Activated B cell treated with CpG ODN at 0.5 μM for 24 hours (primary cell): ENCODE measurements around the gene MSI1. TPM values are rescaled to one million over a fixed set of nuclear protein-coding genes. Genes with fewer than 3 reads are reported as not detected.
A peak's percentile ranks its signal among the peaks of the same experiment; 100 is the strongest.

Experiments
- ATAC-seq: fragments of 200-7000 bp; cut with Tn5 transposase; one replicate; pipeline ENCODE4 v1.10.0; 2021; ENCODE audit warnings: low read depth, mild to moderate bottlenecking, moderate library complexity
- CTCF ChIA-PET: fragments of 350-600 bp; sonication (Branson Sonifier 250); formaldehyde crosslinking; loops from one replicate; lab custom pipeline; 2021; ENCODE audit warnings: antibody characterized with exemption; lab: Charles Lee
- POLR2A ChIA-PET: fragments of 350-600 bp; sonication (Branson Sonifier 250); formaldehyde crosslinking; loops from one replicate; lab custom pipeline; 2021; ENCODE audit warnings: antibody characterized with exemption; lab: Charles Lee
- DNase-seq: peaks from one replicate; pipeline ENCODE4 v3.0.0; 2022
- H3K27ac Mint-ChIP-seq: one replicate; pipeline ENCODE4 v1.8.0; 2020; ENCODE audit warnings: mixed read lengths
- H3K27me3 Mint-ChIP-seq: one replicate; pipeline ENCODE4 v1.8.0; 2021; ENCODE audit warnings: mixed read lengths
- H3K36me3 Mint-ChIP-seq: one replicate; pipeline ENCODE4 v1.8.0; 2021; ENCODE audit warnings: low read depth, mixed read lengths
- H3K4me1 Mint-ChIP-seq: one replicate; pipeline ENCODE4 v1.8.0; 2021; ENCODE audit warnings: mixed read lengths
- H3K4me3 Mint-ChIP-seq: one replicate; pipeline ENCODE4 v1.8.0; 2020; ENCODE audit warnings: mild to moderate bottlenecking, mixed read lengths
- H3K9me3 Mint-ChIP-seq: one replicate; pipeline ENCODE4 v1.8.0; 2020; ENCODE audit warnings: mixed read lengths
- intact Hi-C: fragments of 100-400 bp; cut with micrococcal nuclease; formaldehyde crosslinking; loops from one replicate; pipeline ENCODE4 v1.15.1; 2024
- total RNA-seq: library from RNA; stranded (reverse); gene quantifications from 2 replicates; pipeline ENCODE4 v1.2.3, GENCODE V29; 2022
- TF ChIP-seq, protein P1 (sequence below): fragments of 200-600 bp; IDR thresholded peaks from one replicate; pipeline ENCODE4 v1.8.0; 2022; ENCODE audit warnings: antibody characterized with exemption, mild to moderate bottlenecking

Gene MSI1
- total RNA-seq, 1 donor from 2014 or later, result not detected

DNA sequence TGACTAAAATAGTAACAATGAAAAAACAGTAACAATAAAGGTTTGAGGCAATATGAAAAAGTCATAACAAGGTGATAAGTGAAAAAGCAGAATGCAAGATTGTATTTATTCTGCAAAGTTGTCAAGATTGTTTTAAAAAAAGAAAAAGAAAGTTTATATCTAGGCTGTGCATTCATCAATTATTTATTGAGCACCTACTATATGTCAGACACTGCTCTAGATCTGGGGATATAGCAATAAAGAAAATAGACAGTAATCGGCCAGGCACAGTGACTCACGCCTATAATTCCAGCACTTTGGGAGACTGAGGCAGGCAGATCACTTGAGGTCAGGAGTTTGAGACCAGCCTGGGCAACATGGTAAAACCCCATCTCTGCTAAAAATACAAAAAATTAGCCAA, 45.2 kb downstream of the MSI1 start:
- Mint-ChIP-seq H3K27ac (no peak overlapping the region), H3K4me3 (no peak overlapping the region), H3K4me1 (peaks cover 7% of the 10 kb centered on the region), H3K36me3 (no peaks in the 10 kb centered on the region), H3K9me3 (no peaks in the 10 kb centered on the region), H3K27me3 (peaks cover 9% of the 10 kb centered on the region)
- ChIA-PET CTCF (interaction anchor here (0.6 kb wide), 1 partner anchor 97 kb away, joined by 3 read pairs; no protein-coding TSS in a partner anchor), POLR2A (no interaction called here)
- DNase-seq (no peak), ATAC-seq (no peak)
- intact Hi-C loops, result loop anchor here (2.0 kb wide), 1 partner anchor 107 kb away; no protein-coding TSS in a partner anchor
- TF ChIP-seq, protein P1, sequence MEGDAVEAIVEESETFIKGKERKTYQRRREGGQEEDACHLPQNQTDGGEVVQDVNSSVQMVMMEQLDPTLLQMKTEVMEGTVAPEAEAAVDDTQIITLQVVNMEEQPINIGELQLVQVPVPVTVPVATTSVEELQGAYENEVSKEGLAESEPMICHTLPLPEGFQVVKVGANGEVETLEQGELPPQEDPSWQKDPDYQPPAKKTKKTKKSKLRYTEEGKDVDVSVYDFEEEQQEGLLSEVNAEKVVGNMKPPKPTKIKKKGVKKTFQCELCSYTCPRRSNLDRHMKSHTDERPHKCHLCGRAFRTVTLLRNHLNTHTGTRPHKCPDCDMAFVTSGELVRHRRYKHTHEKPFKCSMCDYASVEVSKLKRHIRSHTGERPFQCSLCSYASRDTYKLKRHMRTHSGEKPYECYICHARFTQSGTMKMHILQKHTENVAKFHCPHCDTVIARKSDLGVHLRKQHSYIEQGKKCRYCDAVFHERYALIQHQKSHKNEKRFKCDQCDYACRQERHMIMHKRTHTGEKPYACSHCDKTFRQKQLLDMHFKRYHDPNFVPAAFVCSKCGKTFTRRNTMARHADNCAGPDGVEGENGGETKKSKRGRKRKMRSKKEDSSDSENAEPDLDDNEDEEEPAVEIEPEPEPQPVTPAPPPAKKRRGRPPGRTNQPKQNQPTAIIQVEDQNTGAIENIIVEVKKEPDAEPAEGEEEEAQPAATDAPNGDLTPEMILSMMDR, result no peak

DNA sequence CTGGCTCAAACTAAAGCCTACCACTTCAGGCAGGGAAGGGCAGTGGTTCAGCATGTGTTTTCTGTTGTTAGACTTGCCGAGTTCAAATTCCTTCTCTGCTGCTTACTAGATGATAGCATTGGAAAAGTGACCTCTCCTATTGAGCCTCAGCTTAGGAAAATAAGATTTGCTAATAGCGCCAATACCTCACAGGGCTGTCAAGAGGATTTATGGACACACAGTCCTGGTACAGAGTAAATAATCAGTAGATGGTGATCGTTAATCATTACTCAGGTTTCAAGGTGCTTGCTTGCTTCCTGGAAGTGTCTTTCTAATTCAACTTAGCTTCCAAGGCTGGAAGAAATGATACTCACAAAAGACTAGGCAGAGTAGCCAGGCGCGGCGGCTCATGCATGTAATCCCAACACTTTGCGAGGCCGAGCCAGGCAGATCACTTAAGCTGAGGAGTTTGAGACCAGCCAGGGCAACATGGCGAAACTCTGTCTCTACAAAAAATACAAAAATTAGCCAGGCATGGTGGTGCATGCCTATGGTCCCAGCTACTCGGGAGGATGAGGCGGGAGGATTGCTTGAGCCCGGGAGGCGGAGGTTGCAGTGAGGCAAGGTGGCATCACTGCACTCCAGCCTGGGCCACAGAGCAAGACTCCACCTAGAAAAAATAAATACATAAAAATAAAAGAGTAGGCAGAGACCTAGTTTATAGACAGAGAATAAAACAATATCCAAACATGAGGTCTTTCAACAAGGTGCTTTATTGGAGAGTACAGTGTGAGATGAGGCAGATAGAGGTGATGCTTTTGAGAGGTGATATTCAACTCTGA, 47.4 kb downstream of the MSI1 start:
- no peak for DNase-seq
- no peaks in the 10 kb centered on the region for H3K36me3 Mint-ChIP-seq
- H3K4me1 Mint-ChIP-seq, result peaks cover 19% of the 10 kb centered on the region
- ChIA-PET POLR2A (interaction anchor here (0.6 to 0.8 kb wide), 2 partner anchors 30 to 33 kb away, joined by 3 to 5 read pairs; partner anchors contain the start of gene RNU4-2), CTCF (no interaction called here)
- intact Hi-C loops, result no loop called here
- H3K27me3 Mint-ChIP-seq, result peaks cover 5% of the 10 kb centered on the region
- H3K9me3 Mint-ChIP-seq, result peaks cover 3% of the 10 kb centered on the region
- H3K27ac Mint-ChIP-seq, result no peak overlapping the region
- TF ChIP-seq, protein P1, result no peak
- ATAC-seq, result no peak
- H3K4me3 Mint-ChIP-seq, result no peak overlapping the region

DNA sequence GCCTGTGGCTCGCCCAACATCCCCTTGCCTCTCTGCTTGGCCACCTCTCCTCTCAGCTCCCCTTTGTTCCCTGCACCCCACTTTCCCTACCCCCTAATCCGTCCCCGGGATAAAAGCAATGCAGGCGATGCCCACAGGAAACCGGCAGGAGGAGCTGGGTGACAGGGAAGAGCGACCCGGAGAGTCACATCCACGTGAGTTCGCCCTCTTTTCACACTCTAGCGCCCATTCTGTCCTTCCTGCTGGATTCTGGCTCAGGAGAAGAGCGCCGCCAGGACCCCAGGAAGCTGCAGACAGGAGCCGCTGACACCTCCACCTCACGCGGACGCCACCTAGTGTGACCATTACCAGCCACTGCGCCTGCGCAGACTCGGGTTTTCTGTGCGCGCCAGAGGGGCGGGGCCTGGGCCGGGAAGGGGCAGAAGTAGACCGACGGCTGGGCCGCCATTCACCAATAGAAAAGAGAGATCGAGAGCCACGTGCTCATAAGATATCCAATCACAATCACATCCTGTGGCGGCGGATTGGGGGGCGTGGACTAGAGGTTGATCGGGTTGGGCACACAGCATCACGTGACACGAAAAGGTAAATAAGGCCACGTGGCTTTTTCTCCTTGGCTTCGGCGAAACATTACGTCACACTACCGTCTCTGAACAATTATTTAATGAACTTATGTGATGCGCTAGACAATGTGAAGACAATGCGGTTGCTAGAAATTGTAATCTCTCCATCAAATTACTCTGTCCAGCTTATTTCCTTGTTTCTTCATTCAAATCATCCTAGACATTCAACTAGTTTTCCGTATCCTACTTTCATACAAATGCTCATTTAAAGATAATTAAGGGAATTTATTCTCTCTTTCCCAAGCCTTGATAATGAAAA, 51.5 kb downstream of the MSI1 start:
- peaks cover 13% of the 10 kb centered on the region for H3K4me1 Mint-ChIP-seq
- ChIA-PET POLR2A (interaction anchor here (0.6 to 5.0 kb wide), 8 partner anchors 12 to 1485 kb away, joined by 3 to 74 read pairs (median 4); partner anchors contain the start of genes RNU4-1, RNU4-2, RPLP0 and SIRT4), CTCF (interaction anchor here (1.1 to 1.5 kb wide), 4 partner anchors 9 to 25 kb away, joined by 3 to 12 read pairs (median 6); partner anchors contain the start of genes RNU4-1, RNU4-2 and SIRT4)
- H3K36me3 Mint-ChIP-seq, result no peaks in the 10 kb centered on the region
- peaks cover 3% of the 10 kb centered on the region for H3K9me3 Mint-ChIP-seq
- H3K27me3 Mint-ChIP-seq, result peaks cover 1% of the 10 kb centered on the region
- peak; percentile 99 for ATAC-seq
- peak overlapping the region; percentile 88 for H3K4me3 Mint-ChIP-seq
- TF ChIP-seq, protein P1, result no peak
- H3K27ac Mint-ChIP-seq, result peak overlapping the region; percentile 90
- DNase-seq, result peak; percentile 100
- intact Hi-C loops, result loop anchor here (1.0 to 5.0 kb wide), 7 partner anchors 15 to 369 kb away; partner anchors contain the start of genes COQ5, COX6A1, MLEC and POP5

DNA sequence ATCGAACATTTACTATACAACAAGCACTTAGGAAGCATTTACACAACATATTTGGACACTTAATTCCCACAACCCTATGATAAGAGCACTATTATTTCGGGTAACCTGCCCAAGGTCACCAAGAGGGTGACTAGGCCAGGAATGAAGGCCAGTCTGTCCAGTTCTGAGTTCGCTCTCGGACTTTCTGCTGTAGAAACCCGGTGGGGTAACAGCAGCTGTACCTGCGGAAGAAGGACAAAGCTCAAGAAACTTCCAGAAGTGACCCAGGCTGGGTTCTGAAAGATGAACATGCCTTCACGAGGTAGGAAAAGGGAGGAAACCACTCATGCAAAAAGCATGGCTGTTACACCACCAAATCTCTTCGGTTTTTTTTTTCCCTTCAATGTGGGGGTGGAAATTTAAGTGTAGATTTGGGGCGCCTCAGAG, 52.2 kb downstream of the MSI1 start:
- intact Hi-C loops, result loop anchor here (1.0 to 5.0 kb wide), 7 partner anchors 15 to 370 kb away; partner anchors contain the start of genes COQ5, COX6A1, MLEC and POP5
- H3K27ac Mint-ChIP-seq, result peak overlapping the region; percentile 90
- CTCF ChIA-PET, result interaction anchor here (1.1 to 1.5 kb wide), 4 partner anchors 10 to 24 kb away, joined by 3 to 12 read pairs (median 6); partner anchors contain the start of genes RNU4-1, RNU4-2 and SIRT4

More for the DNA sequence above, 52.2 kb downstream of the MSI1 start:
- Mint-ChIP-seq H3K4me1 (peaks cover 13% of the 10 kb centered on the region), H3K4me3 (peak overlapping the region; percentile 88), H3K27me3 (no peaks in the 10 kb centered on the region), H3K9me3 (peaks cover 3% of the 10 kb centered on the region), H3K36me3 (no peaks in the 10 kb centered on the region)
- POLR2A ChIA-PET, result interaction anchor here (0.6 to 5.0 kb wide), 7 partner anchors 11 to 1486 kb away, joined by 3 to 74 read pairs (median 4); partner anchors contain the start of genes RNU4-1, RNU4-2, RPLP0 and SIRT4
- ATAC-seq (no peak), DNase-seq (no peak)
- TF ChIP-seq, protein P1, result no peak
